SH-SY5Y (cell line): ENCODE results near the gene ARHGAP15.

Source experiments
- GATA2 ChIP-seq: IDR thresholded peaks from 2 replicates; pipeline ENCODE4 v1.6.1; 2011; ENCODE audit warnings: mild to moderate bottlenecking, low read depth, low read length
- GATA3 ChIP-seq: IDR thresholded peaks from 2 replicates; pipeline ENCODE4 v1.6.1; 2011; ENCODE audit warnings: low read depth, mild to moderate bottlenecking, low read length, moderate library complexity

- TF ChIP-seq GATA2: no peak
- TF ChIP-seq GATA3: no peak
Observed at GRCh38 chr2:143548032-143548431, 418.8 kb downstream of the ARHGAP15 start.
